Activated T-helper 1 cell treated with Interleukin-2 at 50 U/mL for 16 hours (primary cell): ENCODE measurements around the gene SLC1A3.
"Not testable (repeated sequence)": the region's sequence is repeated elsewhere in the genome, so short reads cannot be mapped to it uniquely, and the experiment has no call there.

ENCODE experiments used
- DNase-seq: peaks from one replicate; pipeline ENCODE4 v3.0.0-alpha.2; 2020; ENCODE audit warnings: low read depth

SLC1A3 gene

GRCh38 chr5:36630201-36631145 lies 24.1 kb downstream of the SLC1A3 start:
- no peak for DNase-seq

GRCh38 chr5:36631154-36631553 lies 24.7 kb downstream of the SLC1A3 start:
- DNase-seq = no peak

- DNase-seq = no peak
Measured at GRCh38 chr5:36631620-36632362, 25.4 kb downstream of the SLC1A3 start.

- DNase-seq = no peak
Measured at GRCh38 chr5:36632363-36632664, 25.9 kb downstream of the SLC1A3 start.

DNA sequence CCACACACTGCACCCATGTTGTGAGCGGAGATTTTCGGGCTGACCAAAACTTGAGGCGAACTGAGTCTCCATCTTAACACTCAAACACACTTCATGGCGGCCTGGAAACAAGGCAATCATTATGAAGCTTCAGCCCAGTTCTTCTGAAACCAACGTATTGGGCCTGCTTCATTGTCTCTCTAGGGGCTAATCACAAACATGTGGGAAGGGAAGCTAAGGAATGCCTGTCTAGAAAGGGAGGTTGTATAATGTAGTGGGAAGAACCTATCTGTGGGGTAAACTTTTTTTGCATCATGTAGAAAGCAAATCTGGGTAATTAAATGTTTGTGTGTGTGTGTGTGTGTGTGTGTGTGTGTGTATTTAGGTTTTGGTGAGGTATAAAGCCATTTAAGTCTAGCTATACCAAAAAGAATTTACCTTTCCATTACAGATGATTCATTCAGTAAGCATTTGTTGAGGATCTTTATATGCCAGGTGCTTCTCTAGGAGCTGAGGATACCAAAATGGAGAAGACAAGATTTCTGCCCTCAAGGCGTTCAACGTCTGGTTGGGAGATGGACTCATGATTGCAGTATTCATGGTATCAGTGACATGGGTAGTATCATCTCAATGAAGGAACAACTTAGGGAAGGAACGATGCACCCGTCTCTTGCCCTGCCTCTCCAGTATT lies 29.4 kb downstream of the SLC1A3 start:
- DNase-seq = no peak

DNA sequence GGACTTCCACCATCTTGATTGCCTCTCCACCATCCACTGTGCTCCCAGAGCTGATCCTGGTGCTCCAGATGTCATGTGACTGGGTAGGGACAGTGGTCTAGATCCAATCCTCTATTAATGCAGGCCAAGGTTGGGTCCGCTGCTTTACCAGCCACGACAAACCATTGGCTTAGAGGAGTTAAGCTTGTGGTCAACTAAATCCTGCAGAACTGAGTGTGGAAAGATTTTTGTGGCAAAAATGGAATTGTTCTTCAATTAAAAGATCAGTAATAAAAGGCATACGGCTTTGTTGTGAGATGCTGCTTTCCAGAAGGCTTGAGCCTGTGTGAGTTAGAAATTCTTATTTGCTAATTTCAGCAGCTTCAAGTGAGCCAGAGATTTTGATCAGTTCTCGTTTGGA lies 30.7 kb downstream of the SLC1A3 start:
- no peak for DNase-seq

GRCh38 chr5:36637516-36637915 lies 31.1 kb downstream of the SLC1A3 start:
- DNase-seq = no peak

- DNase-seq = no peak
Measured at GRCh38 chr5:36638056-36638455, 31.6 kb downstream of the SLC1A3 start.

- no peak for DNase-seq
Measured at GRCh38 chr5:36640949-36641348, 34.5 kb downstream of the SLC1A3 start.

DNA sequence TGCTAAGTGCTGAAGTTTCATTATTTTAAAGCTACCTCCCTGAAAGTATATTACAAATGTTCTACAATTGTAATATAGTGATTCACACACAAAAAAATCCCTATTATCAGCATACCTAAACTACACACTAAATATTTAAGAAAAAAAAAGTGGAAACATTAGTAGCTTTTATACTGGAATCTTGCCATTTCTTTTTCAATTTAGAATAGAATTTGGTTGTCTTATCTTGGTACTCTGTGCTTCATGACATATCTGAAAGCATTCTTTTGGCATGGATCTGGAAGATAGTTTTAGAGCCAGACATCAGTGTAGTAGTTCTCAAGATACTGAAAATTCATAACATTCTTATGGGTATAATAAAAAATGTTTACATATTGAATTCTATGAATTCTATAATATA lies 35.0 kb downstream of the SLC1A3 start:
- DNase-seq = no peak

DNA sequence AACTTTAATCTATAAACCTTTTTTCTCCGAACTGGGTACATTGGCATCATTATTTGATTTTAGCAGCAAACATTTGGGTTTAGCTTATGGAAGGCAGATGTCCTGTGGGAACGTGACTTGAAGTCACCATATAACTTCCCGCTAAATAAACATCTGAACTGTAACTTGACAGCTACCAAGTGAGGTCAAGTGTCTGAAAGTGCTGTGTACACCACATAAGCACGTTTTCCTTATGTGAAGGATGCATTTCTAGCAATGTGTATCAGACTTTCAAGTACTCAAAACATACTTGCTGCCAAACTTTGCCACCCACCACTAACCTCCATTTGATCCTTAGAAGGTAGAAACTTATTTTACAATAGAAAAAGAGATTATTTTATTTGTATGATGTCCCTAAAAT lies 35.7 kb downstream of the SLC1A3 start:
- no peak for DNase-seq

- no peak for DNase-seq
Measured at GRCh38 chr5:36643162-36643561, 36.8 kb downstream of the SLC1A3 start.

DNA sequence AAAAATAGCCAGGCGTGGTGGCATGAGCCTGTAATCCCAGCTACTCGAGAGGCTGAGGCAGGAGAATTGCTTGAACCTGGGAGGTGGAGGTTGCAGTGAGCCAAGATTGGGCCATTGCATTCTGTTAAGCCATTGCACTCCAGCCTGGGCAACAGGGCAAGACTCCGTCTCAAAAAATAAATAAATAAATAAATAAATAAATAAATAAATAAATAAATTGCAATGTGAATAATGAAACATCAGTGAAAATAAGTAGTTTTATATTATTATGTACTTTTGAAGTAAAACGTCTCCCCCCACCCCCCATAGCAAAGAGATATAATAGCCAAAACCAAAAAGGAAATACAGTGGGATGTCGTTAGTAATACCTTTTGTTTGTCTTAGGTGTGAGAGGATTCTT lies 37.4 kb downstream of the SLC1A3 start:
- not testable (repeated sequence) for DNase-seq

DNA sequence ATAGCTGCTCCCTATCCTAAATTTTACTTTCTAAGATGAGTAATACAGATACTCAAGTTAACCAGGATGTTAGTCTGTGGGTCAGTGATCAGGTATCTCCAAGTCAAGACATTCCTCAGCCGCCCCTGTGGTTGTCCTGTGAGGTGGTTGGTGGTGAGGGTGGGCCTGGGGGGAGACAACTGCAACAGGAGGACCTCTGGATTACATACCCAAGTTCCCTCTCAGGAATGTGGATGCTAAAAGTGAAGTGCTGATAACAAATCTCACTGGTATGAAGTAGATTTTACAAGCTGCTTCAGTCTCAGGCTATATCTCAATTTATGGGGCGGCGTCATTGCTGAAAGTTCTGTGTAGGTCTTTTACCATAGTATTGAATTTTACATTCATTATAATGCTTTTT lies 38.3 kb downstream of the SLC1A3 start:
- no peak for DNase-seq

DNA sequence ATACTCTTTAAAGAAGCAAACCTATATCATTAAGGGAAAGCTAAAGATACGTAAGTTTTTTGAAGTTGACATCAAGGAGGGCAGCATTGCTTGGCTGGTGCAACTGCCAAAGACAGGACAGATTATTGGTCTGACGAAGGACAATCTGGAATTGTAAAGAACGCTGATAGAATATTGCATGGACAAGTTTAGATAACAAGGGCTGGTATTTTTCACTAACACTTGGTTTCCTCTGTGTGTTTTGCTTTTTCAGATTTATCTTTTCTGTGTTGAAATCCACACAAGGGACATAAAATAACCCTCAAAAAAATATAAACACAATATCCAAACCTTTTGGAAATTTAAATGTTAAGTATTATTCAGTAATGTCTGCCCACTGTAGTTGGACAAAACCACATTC lies 39.7 kb downstream of the SLC1A3 start:
- no peak for DNase-seq

DNA sequence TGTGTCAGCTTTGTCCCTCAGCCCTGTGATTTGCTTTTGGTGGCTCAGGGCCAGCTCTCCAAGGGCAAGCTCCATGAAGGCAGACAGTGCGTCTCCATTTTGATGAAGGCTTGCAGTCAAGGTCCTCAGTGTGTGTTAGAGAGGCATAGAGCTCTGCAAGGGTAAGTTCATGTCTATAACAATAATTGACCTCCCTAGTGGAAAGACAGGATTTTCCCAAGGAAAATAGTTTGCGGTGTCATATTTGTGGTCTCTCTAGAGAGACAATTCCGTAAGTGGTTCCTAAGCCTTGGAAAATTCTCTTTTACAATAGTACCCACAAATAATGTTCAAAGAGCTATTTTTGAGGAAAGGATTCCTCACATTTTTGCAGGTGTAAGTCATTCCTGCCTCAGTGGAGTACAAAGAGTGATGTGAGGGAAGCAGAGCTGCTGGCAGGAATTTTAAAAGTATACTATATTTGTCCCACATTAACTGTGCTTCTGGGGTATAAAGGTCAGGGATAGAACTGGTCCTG lies 40.2 kb downstream of the SLC1A3 start:
- DNase-seq = no peak

- no peak for DNase-seq
Measured at GRCh38 chr5:36647046-36647445, 40.6 kb downstream of the SLC1A3 start.

DNA sequence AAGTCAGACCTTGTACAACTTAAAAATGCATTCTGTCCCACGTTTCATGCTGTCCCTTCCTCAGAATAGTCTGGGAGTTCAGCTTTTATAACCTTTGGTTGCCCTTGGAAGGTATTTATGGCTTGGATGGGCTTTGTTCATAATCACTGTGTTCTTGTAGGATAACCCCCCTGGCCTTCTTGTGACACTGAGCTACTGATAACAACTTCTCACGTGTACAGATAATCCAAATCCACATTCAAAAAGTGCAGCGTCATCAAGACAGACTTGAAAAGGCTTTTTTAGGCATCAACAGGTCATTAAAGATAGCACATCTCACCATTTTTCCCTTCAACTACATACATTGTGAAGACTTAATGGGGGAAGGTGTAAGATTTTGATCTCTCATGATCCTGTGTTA lies 42.0 kb downstream of the SLC1A3 start:
- DNase-seq = no peak

DNA sequence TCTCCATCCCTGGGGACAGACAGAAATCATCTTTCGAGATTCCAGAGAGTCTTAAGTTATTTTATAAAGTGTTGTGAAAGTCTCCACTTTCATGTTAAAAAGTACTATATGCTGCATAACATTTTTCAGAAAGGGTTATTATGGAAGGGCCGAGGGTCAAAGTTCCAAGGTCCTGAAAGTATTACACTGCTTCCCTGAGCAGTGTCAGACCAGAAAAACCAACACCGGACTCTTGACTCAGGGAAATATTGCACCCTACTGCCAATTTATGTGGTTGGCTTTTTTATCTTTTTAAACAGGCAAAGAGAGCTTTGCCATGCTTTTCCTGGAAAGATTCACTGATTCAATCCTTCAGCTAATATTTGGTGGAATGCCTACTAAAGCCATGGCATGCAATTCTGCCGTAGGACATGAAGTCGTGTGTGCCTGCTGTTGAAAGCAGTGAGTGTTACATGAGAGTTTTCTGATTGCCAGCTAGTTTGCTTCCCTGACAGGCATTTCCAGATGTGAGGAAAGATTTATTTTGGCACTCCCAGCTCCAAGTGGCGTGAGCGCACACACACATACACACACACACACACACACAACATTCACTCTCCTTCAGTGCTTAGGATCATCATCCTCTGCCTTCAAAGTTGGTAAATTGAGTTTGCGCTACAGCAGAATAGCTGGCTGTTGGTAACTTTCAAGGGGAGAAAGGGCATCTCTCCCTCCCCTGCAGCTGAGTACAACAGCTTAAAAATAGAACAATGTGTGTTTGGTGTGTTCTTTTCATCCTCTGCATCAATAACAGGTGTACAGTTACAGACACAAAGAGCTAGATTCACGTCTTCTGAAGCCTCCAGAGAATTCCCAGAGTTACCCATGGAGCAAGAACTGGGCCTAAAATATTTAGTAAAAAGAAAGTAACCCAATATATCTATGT lies 45.6 kb downstream of the SLC1A3 start:
- no peak for DNase-seq

DNA sequence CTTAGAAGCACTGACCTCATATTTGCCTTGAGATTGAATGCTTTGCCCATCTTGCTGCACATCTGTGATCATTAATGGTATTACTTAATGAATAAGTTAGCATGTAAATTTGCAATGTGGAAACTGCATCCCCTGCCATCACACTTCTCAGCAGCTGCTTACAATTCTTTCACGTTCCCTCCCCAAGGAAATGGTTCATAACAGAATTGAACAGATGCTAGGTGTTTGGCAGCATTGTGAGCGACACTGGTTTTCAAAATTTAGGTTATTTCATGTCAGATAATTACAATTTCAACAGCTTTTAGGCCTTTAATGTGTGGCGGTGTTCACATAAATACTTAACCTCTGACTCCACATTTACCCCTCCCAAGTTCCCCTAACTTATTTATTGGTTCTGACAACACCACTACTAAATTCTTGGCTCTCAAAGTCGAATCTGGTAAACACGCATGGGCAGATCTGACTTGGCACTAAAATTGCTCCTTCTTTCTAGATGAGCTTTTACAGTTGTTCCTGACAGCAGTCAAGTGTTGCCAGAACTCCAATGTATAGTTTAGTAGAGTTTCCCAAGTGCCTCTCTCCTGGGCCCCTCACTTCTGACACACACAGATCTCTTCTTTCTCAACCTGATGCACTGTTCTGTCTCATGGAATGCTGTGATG lies 46.8 kb downstream of the SLC1A3 start:
- no peak for DNase-seq

DNA sequence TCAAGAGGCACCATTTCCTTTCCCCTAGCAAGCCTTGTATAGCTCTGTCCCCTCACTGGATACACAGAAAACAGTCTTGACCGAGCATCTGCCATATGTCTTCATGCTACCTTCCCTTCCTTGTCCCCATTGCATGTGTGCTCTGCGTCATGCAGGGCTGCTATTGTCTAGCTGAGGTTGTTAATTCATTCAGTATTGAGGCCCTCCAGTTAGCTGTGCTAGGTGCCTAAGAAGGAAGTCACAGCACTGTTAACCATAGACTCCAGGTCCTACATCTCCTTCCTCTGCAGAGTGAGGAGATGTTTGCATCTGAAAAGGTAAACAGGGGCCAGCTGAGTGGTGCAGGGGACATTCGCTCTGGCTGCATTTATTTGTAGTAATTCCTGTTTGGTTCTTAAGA lies 48.2 kb downstream of the SLC1A3 start:
- no peak for DNase-seq
